ENCODE results near the gene PHLDA3.
A peak's percentile ranks its signal among the peaks of the same experiment; 100 is the strongest.

PHLDA3 gene

DNA sequence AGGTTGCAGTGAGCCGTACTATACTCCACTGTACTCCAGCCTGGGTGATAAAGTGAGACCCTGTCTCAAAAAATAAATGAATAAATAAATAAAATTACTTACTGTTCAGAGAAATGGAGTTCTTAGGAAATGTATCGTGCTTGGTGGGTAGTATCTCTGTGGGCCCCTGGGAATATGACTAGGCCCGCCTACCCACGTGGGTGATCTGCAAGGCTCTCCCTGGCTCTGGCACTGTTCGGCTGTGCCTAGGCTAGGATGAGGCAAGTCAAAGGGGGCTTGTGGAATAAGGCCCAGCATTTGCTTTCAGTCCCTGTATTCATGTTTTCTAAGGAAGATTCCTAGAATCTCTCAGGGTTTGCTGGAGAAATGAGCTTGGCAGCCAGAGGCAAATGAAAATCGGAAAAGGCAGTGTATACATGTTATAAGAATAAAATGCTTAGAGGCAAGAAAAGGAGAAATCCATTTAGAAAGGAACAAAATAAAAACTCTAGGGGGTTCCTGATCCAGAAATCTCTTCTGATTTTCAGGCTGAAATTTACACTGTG, 42.5 kb upstream of the PHLDA3 start:
- no peak overlapping the region for H3K9ac ChIP-seq (ENCODE audit: low read length)
- no peaks in the 10 kb centered on the region for H3K79me2 ChIP-seq (ENCODE audit: insufficient read depth, low read length)
- no peak overlapping the region for H3K4me3 ChIP-seq (ENCODE audit: insufficient read depth, low read length, poor library complexity, severe bottlenecking)
- H3K27me3 ChIP-seq (ENCODE audit: low read length): no peaks in the 10 kb centered on the region
- H4K20me1 ChIP-seq (ENCODE audit: low read depth, low read length): no peaks in the 10 kb centered on the region
- H3K9me3 ChIP-seq (ENCODE audit: insufficient read depth, low read length): no peaks in the 10 kb centered on the region
- H2AFZ ChIP-seq (ENCODE audit: low read depth, low read length, severe bottlenecking): no peak overlapping the region
- H3K27ac ChIP-seq (ENCODE audit: low read depth, low read length): no peak overlapping the region
- H3F3A ChIP-seq (ENCODE audit: insufficient read depth): no peaks in the 10 kb centered on the region
- no peaks in the 10 kb centered on the region for H3K36me3 ChIP-seq (ENCODE audit: low read length)
- H3K9me2 ChIP-seq (replicated peaks; ENCODE audit: insufficient read depth, low read length): no peaks in the 10 kb centered on the region
- TF ChIP-seq, protein P1, sequence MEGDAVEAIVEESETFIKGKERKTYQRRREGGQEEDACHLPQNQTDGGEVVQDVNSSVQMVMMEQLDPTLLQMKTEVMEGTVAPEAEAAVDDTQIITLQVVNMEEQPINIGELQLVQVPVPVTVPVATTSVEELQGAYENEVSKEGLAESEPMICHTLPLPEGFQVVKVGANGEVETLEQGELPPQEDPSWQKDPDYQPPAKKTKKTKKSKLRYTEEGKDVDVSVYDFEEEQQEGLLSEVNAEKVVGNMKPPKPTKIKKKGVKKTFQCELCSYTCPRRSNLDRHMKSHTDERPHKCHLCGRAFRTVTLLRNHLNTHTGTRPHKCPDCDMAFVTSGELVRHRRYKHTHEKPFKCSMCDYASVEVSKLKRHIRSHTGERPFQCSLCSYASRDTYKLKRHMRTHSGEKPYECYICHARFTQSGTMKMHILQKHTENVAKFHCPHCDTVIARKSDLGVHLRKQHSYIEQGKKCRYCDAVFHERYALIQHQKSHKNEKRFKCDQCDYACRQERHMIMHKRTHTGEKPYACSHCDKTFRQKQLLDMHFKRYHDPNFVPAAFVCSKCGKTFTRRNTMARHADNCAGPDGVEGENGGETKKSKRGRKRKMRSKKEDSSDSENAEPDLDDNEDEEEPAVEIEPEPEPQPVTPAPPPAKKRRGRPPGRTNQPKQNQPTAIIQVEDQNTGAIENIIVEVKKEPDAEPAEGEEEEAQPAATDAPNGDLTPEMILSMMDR (IDR thresholded peaks at IDR 0.05; ENCODE audit: insufficient read depth, low read length, poor library complexity, severe bottlenecking): no peak
- no peak for TF ChIP-seq EZH2phosphoT487 (conservative IDR thresholded peaks at IDR 0.05; ENCODE audit: low read length)
- H3K4me2 ChIP-seq (ENCODE audit: low read depth, low read length, poor library complexity, severe bottlenecking): no peak overlapping the region

DNA sequence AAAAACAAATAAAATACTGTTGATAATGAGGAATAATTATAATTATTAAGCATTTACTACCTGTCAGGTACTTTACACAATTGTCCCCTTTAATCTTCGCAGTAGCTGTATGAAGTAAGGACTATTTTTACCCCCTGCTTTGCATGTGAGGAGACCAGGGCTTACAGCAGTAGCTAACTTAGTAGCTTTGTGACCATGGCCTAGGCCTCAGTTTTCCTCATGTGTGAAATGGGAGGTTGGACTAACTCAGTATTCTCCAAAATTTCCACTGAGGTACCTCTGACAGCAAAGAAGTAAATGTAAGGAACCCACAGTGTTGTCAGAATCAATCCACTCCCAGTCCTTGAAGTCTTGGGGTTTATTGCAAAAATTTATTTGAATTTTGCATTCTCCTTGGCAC, 41.7 kb upstream of the PHLDA3 start:
- H3K36me3 ChIP-seq (ENCODE audit: low read length): no peaks in the 10 kb centered on the region
- TF ChIP-seq, protein P1 (IDR thresholded peaks at IDR 0.05; ENCODE audit: insufficient read depth, low read length, poor library complexity, severe bottlenecking): no peak
- no peak for TF ChIP-seq EZH2phosphoT487 (conservative IDR thresholded peaks at IDR 0.05; ENCODE audit: low read length)
- no peaks in the 10 kb centered on the region for H3K9me2 ChIP-seq (replicated peaks; ENCODE audit: insufficient read depth, low read length)
- no peak overlapping the region for H3K9ac ChIP-seq (ENCODE audit: low read length)
- no peak overlapping the region for H3K27ac ChIP-seq (ENCODE audit: low read depth, low read length)
- H3K9me3 ChIP-seq (ENCODE audit: insufficient read depth, low read length): no peaks in the 10 kb centered on the region
- no peak overlapping the region for H2AFZ ChIP-seq (ENCODE audit: low read depth, low read length, severe bottlenecking)
- no peaks in the 10 kb centered on the region for H3F3A ChIP-seq (ENCODE audit: insufficient read depth)
- H3K79me2 ChIP-seq (ENCODE audit: insufficient read depth, low read length): no peaks in the 10 kb centered on the region
- H3K27me3 ChIP-seq (ENCODE audit: low read length): no peaks in the 10 kb centered on the region
- H4K20me1 ChIP-seq (ENCODE audit: low read depth, low read length): no peaks in the 10 kb centered on the region
- no peak overlapping the region for H3K4me3 ChIP-seq (ENCODE audit: insufficient read depth, low read length, poor library complexity, severe bottlenecking)
- H3K4me2 ChIP-seq (ENCODE audit: low read depth, low read length, poor library complexity, severe bottlenecking): peak overlapping the region; percentile 19

DNA sequence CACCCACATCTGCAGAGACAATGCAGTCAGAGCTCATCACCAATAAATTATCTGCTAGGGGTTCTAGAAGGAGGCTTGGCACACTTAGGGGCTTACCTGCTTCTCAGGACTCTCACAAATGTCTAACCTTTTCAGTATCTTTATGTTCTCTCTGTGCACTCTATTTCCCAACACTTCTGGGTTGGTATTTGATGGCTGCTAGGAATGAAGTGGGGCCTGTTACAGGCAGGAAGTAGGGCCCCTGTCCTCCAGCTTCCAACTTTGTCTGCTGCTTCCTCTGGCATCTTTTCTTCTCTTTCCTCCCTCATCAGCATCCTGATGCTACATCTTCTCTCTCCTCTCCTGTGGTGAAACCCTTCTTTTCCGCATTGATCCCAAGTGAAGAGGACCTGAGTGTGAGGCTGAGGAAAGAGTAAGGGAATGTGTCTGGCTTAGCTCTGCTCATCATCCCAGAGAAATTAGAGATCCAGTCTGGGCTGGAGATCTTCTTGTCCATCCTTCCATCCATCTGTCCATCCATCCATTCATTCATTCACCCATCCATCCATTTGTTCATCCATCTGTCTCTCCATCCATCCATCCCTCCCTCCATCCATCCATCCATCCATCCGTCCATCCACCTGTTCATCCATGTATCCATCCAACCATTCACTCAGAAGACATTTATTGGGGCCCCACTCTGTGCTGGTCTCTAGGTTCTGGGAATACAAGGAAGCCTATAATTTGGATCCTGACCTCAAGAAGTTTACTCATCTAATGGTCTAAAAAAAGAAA, 40.8 kb upstream of the PHLDA3 start:
- Histone ChIP-seq H3K9me3 (ENCODE audit: insufficient read depth, low read length) (no peaks in the 10 kb centered on the region), H3K27ac (ENCODE audit: low read depth, low read length) (no peak overlapping the region), H3K4me2 (ENCODE audit: low read depth, low read length, poor library complexity, severe bottlenecking) (no peak overlapping the region), H2AFZ (ENCODE audit: low read depth, low read length, severe bottlenecking) (no peak overlapping the region), H3K4me3 (ENCODE audit: insufficient read depth, low read length, poor library complexity, severe bottlenecking) (no peak overlapping the region), H3K36me3 (ENCODE audit: low read length) (no peaks in the 10 kb centered on the region), H3K9me2 (replicated peaks; ENCODE audit: insufficient read depth, low read length) (no peaks in the 10 kb centered on the region), H3F3A (ENCODE audit: insufficient read depth) (no peaks in the 10 kb centered on the region), H4K20me1 (ENCODE audit: low read depth, low read length) (no peaks in the 10 kb centered on the region), H3K27me3 (ENCODE audit: low read length) (no peaks in the 10 kb centered on the region), H3K79me2 (ENCODE audit: insufficient read depth, low read length) (no peaks in the 10 kb centered on the region), H3K9ac (ENCODE audit: low read length) (no peak overlapping the region)
- no peak for TF ChIP-seq EZH2phosphoT487 (conservative IDR thresholded peaks at IDR 0.05; ENCODE audit: low read length)

DNA sequence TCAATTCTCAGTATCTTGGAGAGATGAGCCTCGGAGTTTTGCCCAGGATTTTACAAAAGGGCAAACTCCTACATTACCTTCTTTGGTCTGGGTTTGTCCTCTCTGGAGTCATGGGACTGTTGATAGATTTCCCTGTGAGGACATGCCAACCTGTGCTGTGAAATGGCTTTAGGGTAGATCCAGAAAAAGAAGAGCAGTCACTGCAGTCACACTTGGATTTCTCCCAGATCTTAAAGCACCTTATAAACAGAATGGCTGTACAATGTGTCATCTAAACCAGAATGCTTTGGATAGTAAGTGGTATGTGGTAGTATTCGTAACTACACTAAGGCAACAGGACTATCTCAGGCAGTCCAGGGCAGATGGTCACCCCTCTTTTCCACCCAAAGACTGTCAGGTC, 39.8 kb upstream of the PHLDA3 start:
- H3K9ac ChIP-seq (ENCODE audit: low read length): no peak overlapping the region
- TF ChIP-seq, protein P1 (IDR thresholded peaks at IDR 0.05; ENCODE audit: insufficient read depth, low read length, poor library complexity, severe bottlenecking): no peak
- no peak for TF ChIP-seq EZH2phosphoT487 (conservative IDR thresholded peaks at IDR 0.05; ENCODE audit: low read length)
- H3K9me3 ChIP-seq (ENCODE audit: insufficient read depth, low read length): no peaks in the 10 kb centered on the region
- no peak overlapping the region for H3K4me3 ChIP-seq (ENCODE audit: insufficient read depth, low read length, poor library complexity, severe bottlenecking)
- no peaks in the 10 kb centered on the region for H3F3A ChIP-seq (ENCODE audit: insufficient read depth)
- no peaks in the 10 kb centered on the region for H3K79me2 ChIP-seq (ENCODE audit: insufficient read depth, low read length)
- H3K9me2 ChIP-seq (replicated peaks; ENCODE audit: insufficient read depth, low read length): no peaks in the 10 kb centered on the region
- no peaks in the 10 kb centered on the region for H4K20me1 ChIP-seq (ENCODE audit: low read depth, low read length)
- H3K27ac ChIP-seq (ENCODE audit: low read depth, low read length): no peak overlapping the region
- H3K36me3 ChIP-seq (ENCODE audit: low read length): no peaks in the 10 kb centered on the region
- no peak overlapping the region for H2AFZ ChIP-seq (ENCODE audit: low read depth, low read length, severe bottlenecking)
- no peak overlapping the region for H3K4me2 ChIP-seq (ENCODE audit: low read depth, low read length, poor library complexity, severe bottlenecking)
- no peaks in the 10 kb centered on the region for H3K27me3 ChIP-seq (ENCODE audit: low read length)

All from SU-DHL-6 (cell line).